Renal cortex interstitium (tissue), 15 donors: ENCODE data around the gene C9orf153. TPM values are rescaled to one million over a fixed set of nuclear protein-coding genes. Genes with fewer than 3 reads are reported as not detected.
"Not testable (repeated sequence)": the region's sequence is repeated elsewhere in the genome, so short reads cannot be mapped to it uniquely, and the experiment has no call there.

Experiments
- DNase-seq, 11 donors: peaks; one replicate each; pipeline ENCODE4 v3.0.0-alpha.2; 2013; ENCODE audit warnings: low read depth in 9 of 11, low spot score in 4 of 11; ENCODE audit errors: extremely low read depth in 1 of 11
- long read RNA-seq, 16 experiments: transcript quantifications; one replicate each; lab custom pipeline, GENCODE V29; 2026
- polyA plus RNA-seq, 3 donors: library from polyadenylated mRNA; unstranded; fragments of 120-200 nt; gene quantifications; one replicate each; pipeline ENCODE4 v1.2.1, GENCODE V29; 2013; ENCODE audit not compliant: insufficient read length in 3 of 3

The C9orf153 gene
- polyA plus RNA-seq, result under 1 TPM; 0.06 to 0.22 (median 0.12) TPM
- long read RNA-seq, donor 1, result 0 reads
- long read RNA-seq, donor 2, result 0 reads
- long read RNA-seq, donor 3, result 0 reads
- long read RNA-seq, donor 4, result 0 reads
- long read RNA-seq, donor 5, result 0 reads
- long read RNA-seq, donor 6, result 0 reads
- long read RNA-seq, donor 7, result 0 reads
- long read RNA-seq, donor 8, result 0 reads
- long read RNA-seq, donor 9, result 0 reads
- long read RNA-seq, donor 10, result 0 reads
- long read RNA-seq, donor 11, result 0 reads
- long read RNA-seq, donor 12, result 0 reads
- long read RNA-seq, donor 13, result 0 reads
- long read RNA-seq, donor 14, result 0 reads
- long read RNA-seq, donor 15, result 0 reads
- long read RNA-seq, donor 16, result 0 reads

- no peak for DNase-seq
Observed at GRCh38 chr9:86259557-86259956, at the start of gene C9orf153. TSS of gene C9orf153 (minus strand) at chr9:86259657. CDS start at chr9:86229603, 30,054 bp downstream.

GRCh38 chr9:86308687-86309086 is 49.2 kb upstream of the C9orf153 start:
- no peak for DNase-seq

GRCh38 chr9:86304236-86304730 is 44.8 kb upstream of the C9orf153 start:
- peak in 1 of 11 donors; percentile 9 for DNase-seq

- DNase-seq, result no peak
Observed at GRCh38 chr9:86303316-86303975, 44.0 kb upstream of the C9orf153 start.

GRCh38 chr9:86301686-86302085 is 42.2 kb upstream of the C9orf153 start:
- no peak for DNase-seq

- DNase-seq, result no peak
Observed at GRCh38 chr9:86300701-86301100, 41.2 kb upstream of the C9orf153 start.

GRCh38 chr9:86298873-86299272 is 39.4 kb upstream of the C9orf153 start:
- DNase-seq, result no peak

GRCh38 chr9:86290341-86290740 is 30.9 kb upstream of the C9orf153 start:
- DNase-seq, result not testable (repeated sequence)

- no peak for DNase-seq
Observed at GRCh38 chr9:86288499-86289198, 29.2 kb upstream of the C9orf153 start.

- peak in 2 of 11 donors; percentile 13 to 22 for DNase-seq
Observed at GRCh38 chr9:86287013-86287412, 27.6 kb upstream of the C9orf153 start.

- no peak for DNase-seq
Observed at GRCh38 chr9:86286278-86286677, 26.8 kb upstream of the C9orf153 start.

- no peak for DNase-seq
Observed at GRCh38 chr9:86285261-86285660, 25.8 kb upstream of the C9orf153 start.

- DNase-seq, result no peak
Observed at GRCh38 chr9:86282979-86283535, 23.6 kb upstream of the C9orf153 start.

- peak; percentile 78 to 95 (median 91) for DNase-seq
Observed at GRCh38 chr9:86282077-86282978, 22.9 kb upstream of the C9orf153 start, which contains the start of gene ISCA1. TSS of gene ISCA1 (minus strand) at chr9:86282538. CDS start at chr9:86282458, 80 bp downstream.

- DNase-seq, result peak in 4 of 11 donors; percentile 9 to 35 (median 13)
Observed at GRCh38 chr9:86281593-86282076, 22.2 kb upstream of the C9orf153 start.

- DNase-seq, result no peak
Observed at GRCh38 chr9:86280580-86280979, 21.1 kb upstream of the C9orf153 start.

- DNase-seq, result no peak
Observed at GRCh38 chr9:86279839-86280238, 20.4 kb upstream of the C9orf153 start.

- no peak for DNase-seq
Observed at GRCh38 chr9:86277072-86277471, 17.6 kb upstream of the C9orf153 start.
